Caki2 (cell line): Measurements from ENCODE around the gene NLRP6. TPM values are rescaled to one million over a fixed set of nuclear protein-coding genes. Genes with fewer than 3 reads are reported as not detected.
"Not testable (repeated sequence)": the region's sequence is repeated elsewhere in the genome, so short reads cannot be mapped to it uniquely, and the experiment has no call there.

Experiments used
- DNase-seq: peaks from one replicate; pipeline ENCODE4 v3.0.0-alpha.2; 2015; ENCODE audit warnings: low read depth
- in situ Hi-C: cut with HindIII; loops from 2 replicates; pipeline ENCODE4 v1.10.0; 2016; ENCODE audit warnings: low sequenced_read_pairs, low pct_unique_long_range_greater_than_20kb, mixed read lengths
- total RNA-seq: library from RNA; depleted of rRNA; stranded (reverse); fragments of >200 nt; shearing (Covaris generic); gene quantifications from 2 replicates; pipeline ENCODE4 v1.2.3, GENCODE V29; 2014; ENCODE audit warnings: low replicate concordance

NLRP6 gene
- total RNA-seq, 1 experiment from 2014 or later: not detected

GRCh38 chr11:313304-313786, 35.1 kb downstream of the NLRP6 start:
- in situ Hi-C loops: no loop called here

GRCh38 chr11:313787-314553, 35.8 kb downstream of the NLRP6 start, which contains the start of gene IFITM1:
Gene IFITM1 (plus strand): TSS chr11:314040. CDS start chr11:314171, 131 bp downstream.
- in situ Hi-C loops: no loop called here
- peak; percentile 42 for DNase-seq

More at GRCh38 chr11:313304-313786, 35.1 kb downstream of the NLRP6 start:
- DNase-seq: no peak

- in situ Hi-C loops: not testable (repeated sequence)
Measured at GRCh38 chr11:314554-314875, 36.3 kb downstream of the NLRP6 start.

GRCh38 chr11:315051-315481, 36.9 kb downstream of the NLRP6 start:
- in situ Hi-C loops: no loop called here
- no peak for DNase-seq

More at GRCh38 chr11:314554-314875, 36.3 kb downstream of the NLRP6 start:
- DNase-seq: not testable (repeated sequence)

GRCh38 chr11:315516-315994, 37.3 kb downstream of the NLRP6 start:
- in situ Hi-C loops: no loop called here
- DNase-seq: no peak

GRCh38 chr11:316031-316701, 38.0 kb downstream of the NLRP6 start:
- no peak for DNase-seq
- in situ Hi-C loops: no loop called here

GRCh38 chr11:316891-317301, 38.7 kb downstream of the NLRP6 start:
- in situ Hi-C loops: no loop called here
- DNase-seq: no peak

- DNase-seq, in situ Hi-C loops: not testable (repeated sequence)
Measured at GRCh38 chr11:317668-318404, 39.6 kb downstream of the NLRP6 start.

- in situ Hi-C loops, DNase-seq: not testable (repeated sequence)
Measured at GRCh38 chr11:318405-319120, 40.4 kb downstream of the NLRP6 start.

- DNase-seq: peak; percentile 9
- in situ Hi-C loops: not testable (repeated sequence)
Measured at GRCh38 chr11:319121-319887, 41.1 kb downstream of the NLRP6 start.

GRCh38 chr11:319888-320273, 41.7 kb downstream of the NLRP6 start:
- in situ Hi-C loops, DNase-seq: not testable (repeated sequence)

GRCh38 chr11:324156-324555, 45.9 kb downstream of the NLRP6 start:
- no peak for DNase-seq
- in situ Hi-C loops: no loop called here

GRCh38 chr11:324593-325517, 46.6 kb downstream of the NLRP6 start:
- in situ Hi-C loops, DNase-seq: not testable (repeated sequence)

GRCh38 chr11:325796-326591, 47.8 kb downstream of the NLRP6 start:
- no peak for DNase-seq
- in situ Hi-C loops: no loop called here

GRCh38 chr11:326592-326841, 48.3 kb downstream of the NLRP6 start:
- DNase-seq: no peak
- in situ Hi-C loops: no loop called here
